H4 (cell line): Measurements from ENCODE around the gene PSMC4. TPM values are rescaled to one million over a fixed set of nuclear protein-coding genes. Genes with fewer than 3 reads are reported as not detected.
"Not testable (repeated sequence)": the region's sequence is repeated elsewhere in the genome, so short reads cannot be mapped to it uniquely, and the experiment has no call there.

Source experiments
- DNase-seq: peaks from one replicate; pipeline ENCODE4 v3.0.0-alpha.2; 2015; ENCODE audit warnings: low spot score
- total RNA-seq: library from RNA; depleted of rRNA; stranded (reverse); fragments of >200 nt; shearing (Covaris generic); gene quantifications from 2 replicates; pipeline ENCODE4 v1.2.3, GENCODE V29; 2014

PSMC4 gene
- total RNA-seq, 1 experiment from 2014 or later = 263 TPM

DNA sequence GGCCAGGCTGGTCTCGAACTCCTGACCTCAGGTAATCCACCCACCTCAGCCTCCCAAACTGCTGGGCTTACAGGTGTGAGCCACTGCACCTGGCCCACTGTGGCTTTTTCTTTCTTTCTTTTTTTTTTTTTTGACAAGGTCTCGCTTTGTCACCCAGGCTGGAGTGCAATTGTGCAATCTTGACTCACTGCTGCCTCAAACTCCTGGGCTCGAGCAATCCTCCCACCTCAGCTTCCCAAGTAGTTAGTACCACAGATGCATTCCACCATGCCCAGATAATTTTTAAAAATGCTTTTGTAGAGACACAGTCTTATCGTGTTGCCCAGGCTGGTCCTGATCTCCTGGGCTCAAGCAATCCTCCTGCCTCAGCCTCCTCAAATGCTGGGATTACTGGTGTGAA lies 24.4 kb upstream of the PSMC4 start:
- DNase-seq = no peak

DNA sequence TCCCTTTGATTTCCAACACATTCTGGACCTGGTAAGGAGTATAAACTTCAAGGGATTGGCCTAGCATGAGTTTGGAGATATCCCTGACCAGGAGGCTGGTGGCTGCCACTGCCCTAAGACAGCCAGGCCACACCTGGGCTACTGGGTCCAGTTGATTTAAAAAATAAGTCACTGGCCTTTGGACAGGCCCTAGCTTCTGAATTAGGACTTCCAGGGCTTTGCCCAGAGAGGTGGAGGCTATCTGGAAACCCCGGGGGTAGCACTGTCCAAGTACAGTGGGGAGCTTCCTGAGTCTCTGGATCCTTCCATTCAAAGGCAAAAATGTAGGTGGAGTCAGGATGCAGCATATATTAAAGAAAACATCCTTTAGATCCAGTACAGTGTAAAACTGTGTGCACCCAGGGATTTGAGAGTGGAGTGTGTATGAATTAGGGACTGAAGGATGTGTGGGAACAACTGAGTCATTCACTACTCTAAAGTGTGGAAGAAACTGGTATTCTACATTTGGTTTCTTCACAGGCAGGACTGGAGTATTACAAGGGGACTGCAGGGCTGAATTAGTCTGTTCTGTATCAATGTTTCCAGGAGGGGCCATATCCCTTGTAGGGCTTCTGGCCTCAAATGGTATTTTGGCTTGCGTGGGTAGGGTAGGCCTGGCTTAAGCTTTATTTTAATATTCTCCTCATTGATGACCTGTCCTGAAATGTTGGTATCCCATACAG lies 21.8 kb upstream of the PSMC4 start:
- DNase-seq = no peak

- no peak for DNase-seq
These were observed 19.8 kb upstream of the PSMC4 start for GRCh38 chr19:39951065-39951650.

DNA sequence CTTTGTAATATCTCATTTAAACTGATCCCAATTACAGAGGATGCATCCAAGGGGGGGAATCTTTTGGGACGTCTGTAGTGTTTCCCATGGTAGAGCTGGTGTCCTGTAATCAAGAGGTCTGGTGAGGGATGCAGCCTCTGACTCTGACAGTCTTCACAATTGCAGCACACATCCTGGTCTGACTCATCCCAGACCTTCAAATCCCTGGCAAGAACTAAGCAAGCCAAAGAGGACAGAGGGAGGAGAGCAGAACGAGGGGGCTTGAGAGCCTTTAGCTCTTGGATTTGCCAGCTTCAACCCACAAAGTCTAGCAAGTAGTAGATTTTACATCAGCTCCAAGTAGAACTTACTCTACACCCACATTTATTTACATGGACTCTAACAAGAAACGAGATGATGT lies 19.3 kb upstream of the PSMC4 start:
- DNase-seq = no peak

DNA sequence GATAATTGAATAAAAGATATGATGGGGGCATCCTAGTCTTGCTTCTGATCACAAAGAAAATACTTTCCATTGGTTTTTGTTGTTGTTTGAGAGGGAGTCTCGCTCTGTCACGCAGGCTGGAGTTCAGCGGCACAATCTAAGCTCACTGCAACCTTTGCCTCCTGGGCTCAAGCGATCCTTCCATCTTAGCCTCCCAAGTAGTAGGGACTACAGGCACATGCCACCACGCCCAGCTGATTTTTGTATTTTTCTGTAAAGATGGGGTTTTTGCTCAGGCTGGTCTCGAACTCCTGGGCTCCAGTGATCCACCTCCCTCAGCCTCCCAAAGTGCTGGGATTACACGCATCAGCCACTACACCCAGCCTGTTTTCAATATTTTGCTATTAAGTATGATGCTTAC lies 17.1 kb upstream of the PSMC4 start:
- no peak for DNase-seq

GRCh38 chr19:39957886-39958285 lies 13.1 kb upstream of the PSMC4 start:
- DNase-seq = not testable (repeated sequence)

- DNase-seq = not testable (repeated sequence)
These were observed 12.0 kb upstream of the PSMC4 start for GRCh38 chr19:39958942-39959341.

DNA sequence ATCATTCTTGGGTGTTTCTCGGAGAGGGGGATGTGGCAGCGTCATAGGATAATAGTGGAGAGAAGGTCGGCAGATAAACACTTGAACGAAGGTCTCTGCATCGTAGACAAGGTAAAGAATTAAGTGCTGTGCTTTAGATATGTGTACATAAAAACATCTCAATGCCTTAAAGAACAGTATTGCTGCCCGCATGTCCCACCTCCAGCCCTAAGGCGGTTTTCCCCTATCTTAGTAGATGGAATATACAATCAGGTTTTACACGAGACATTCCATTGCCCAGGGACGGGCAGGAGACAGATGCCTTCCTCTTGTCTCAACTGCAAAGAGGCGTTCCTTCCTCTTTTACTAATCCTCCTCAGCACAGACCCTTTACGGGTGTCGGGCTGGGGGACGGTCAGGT lies 11.6 kb upstream of the PSMC4 start:
- DNase-seq = not testable (repeated sequence)

DNA sequence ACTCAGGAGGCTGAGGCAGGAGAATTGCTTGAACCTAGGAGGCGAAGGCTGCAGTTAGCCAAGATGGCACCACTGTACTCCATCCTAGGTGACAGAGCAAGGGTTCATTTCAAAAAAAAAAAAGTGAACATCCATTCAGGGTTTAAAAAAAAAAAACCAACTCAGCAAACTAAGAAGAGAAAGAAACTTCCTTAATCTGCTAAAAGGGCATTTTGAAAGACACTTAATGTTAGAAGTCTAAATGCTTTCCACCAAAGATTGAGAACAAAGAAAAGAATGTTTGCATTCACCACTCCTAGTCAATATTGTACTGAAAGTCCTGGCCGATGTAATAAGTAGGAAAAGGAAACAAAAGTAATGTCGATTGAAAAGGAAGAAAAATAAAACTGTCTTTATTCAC lies 7.1 kb upstream of the PSMC4 start:
- no peak for DNase-seq

DNA sequence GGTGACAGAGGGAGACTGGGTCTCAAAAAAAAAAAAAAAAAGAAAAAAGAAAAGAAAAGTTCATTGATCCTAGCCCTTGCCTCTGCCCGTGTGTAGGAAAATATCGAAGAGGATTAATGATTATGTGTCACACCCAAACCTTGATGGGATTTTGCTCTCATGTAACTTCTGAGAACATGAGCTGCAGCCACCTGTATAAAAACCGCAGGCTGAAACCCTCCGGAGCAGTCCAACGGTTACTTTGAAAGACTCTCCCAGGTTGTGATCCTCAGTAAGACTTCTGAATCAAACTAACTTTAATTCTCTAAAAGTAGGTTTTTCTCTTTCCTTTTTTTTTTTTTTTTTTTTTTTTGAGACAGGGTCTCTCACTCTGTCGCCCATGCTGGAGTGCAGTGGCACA lies 4.3 kb upstream of the PSMC4 start:
- no peak for DNase-seq

DNA sequence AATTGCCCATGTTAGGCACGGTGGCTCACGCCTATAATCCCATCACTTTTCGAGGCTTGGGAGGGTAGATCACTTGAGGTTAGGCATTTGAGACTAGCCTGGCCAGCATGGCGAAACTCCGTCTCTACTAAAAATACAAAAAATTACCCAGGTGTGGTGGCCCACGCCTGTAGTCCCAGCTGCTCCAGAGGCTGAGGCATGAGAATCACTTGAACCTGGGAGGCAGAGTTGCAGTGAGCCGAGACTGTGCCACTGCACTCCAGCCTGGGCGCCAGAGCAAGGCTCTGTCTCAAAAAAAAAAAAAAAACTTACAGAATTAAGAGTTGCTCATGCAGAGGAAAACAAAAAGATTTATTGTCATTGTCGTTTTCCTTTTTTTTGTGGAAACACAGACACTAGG lies 3.4 kb upstream of the PSMC4 start:
- DNase-seq = no peak

DNA sequence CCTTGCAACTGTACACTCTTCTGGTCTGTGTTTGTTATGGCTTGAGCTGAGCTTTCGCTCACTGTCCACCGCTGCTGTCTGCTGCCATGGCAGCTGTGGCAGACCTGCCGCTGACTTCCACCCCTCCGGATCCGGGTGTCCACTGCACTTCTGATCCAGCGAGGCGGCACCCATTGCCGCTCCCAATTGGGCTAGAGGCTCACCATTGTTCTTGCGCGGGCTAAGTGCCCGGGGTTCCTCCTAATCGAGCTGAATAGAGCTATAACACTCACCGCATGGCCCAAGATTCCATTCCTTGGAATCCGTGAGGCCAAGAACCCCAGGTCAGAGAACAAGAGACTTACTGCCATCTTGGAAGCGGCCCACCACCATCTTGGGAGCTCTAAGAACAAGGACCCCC lies 2.2 kb upstream of the PSMC4 start:
- DNase-seq = no peak

DNA sequence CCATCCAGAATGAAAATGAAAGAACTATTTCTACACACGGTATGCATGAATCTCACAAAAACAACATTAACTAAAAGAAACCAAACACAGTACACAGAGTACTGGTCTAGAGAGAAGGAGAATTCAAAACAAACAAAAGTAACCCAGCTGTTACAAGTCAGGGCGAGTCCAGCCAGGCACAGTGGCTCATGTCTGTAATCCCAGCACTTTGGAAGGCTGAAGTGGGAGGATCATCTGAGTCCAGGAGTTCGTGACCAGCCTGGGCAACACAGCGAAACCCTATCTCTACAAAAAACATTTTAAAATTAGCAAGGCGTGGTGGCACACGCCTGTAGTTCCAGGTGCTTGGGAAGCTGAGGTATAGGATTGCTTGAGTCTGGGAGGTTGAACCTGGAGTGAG lies 1.7 kb upstream of the PSMC4 start:
- DNase-seq = no peak

DNA sequence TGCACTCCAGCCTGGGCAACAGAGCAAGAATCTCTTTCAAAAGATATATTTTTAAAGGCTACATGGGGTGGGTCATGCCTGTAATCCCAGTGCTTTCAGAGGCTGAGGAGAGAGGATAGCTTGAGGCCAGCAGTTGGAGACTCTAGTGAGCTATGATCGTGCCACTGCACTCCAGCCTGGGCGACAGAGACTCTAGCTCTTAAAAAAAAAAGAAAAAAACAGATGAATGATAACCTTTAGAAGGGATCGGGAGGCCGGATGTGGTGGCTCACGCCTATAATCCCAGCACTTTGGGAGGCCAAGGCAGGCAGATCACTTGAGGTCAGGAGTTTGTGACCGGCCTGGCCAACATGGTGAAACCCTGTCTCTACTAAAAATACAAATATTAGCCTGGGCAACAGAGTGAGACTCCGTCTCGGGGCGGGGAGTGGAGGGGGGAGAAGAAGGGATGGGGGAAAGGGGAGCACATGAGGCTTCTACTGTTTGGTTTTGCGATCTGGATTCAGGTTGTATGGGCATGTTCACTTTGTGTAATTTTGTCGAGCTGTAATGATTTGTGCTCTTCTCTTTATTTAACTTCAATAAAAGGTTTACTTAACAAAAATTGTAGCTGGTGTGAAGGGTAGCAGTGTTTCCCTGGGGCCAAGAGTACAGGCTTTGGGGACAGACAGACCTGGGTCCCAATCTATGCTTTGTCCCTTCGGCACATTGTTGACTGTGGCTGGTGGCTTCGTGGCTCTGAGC lies 1.1 kb upstream of the PSMC4 start:
- DNase-seq = no peak

DNA sequence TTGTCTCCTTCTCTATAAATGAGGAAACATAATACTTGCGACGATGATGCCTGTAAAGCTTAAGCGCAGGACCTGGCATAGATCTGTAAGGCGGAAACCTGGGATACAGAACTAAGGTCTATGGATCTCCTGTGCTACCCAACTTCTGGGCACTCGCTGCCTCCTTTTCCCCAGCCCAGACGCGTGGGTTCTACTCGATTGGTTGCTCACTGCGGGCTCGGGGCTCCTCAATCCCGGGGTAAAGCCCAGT lies 615 bp upstream of the PSMC4 start:
- no peak for DNase-seq

DNA sequence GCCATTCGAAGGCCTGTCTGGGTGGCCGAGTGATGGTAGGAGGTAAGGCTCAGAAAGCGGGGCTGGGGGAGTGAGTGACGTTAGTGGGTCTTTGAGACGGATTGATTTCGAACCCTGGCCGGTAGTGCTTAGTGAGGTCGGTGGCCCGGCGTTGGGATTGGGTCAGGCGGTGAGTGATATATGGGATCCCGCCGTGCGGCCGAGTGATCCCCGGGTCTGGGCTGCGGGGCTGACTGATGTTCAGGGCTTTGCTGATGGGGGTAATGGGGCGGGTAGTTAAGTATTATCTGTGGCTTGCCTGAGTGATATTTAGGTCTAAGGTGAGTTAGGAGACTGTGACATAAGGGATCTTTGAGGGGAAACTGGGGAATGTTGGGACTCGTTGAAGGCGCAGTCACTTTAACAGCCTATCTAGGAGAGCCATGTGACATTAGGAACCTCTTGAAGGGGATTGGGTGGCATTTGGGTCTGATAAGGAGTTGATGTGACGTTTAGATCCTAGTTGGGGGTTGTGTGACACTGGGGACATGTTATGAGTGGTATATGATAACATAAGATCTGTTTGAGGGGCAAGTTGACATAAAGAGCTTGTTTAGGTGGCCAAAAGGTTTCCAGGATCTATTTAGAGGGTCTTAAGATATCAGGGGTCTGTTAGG lies 543 bp downstream of the PSMC4 start:
- DNase-seq = no peak

- DNase-seq = no peak
These were observed 3.6 kb downstream of the PSMC4 start for GRCh38 chr19:39974377-39975155.

DNA sequence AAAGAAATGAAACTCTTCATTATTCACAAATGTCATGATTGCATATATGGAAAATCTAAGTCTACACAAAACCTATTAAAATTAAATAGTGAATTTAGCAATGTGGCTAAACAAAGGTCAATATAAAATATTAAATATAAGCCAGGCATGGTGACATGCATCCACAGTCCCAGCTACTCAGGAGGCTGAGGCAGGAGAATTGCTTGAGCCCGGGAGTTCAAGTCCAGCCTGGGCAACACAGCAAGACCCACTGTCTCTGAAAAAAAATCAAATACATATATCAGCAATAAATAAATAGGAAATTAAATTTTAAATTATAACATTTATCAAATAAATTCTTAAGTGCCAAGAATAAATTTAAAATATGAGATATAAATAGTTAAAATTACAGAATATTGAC lies 11.9 kb downstream of the PSMC4 start:
- no peak for DNase-seq

- no peak for DNase-seq
These were observed 12.8 kb downstream of the PSMC4 start for GRCh38 chr19:39983695-39984300.

GRCh38 chr19:39986643-39987042 lies 15.7 kb downstream of the PSMC4 start:
- no peak for DNase-seq

GRCh38 chr19:39987167-39987566 lies 16.2 kb downstream of the PSMC4 start:
- DNase-seq = no peak

- no peak for DNase-seq
These were observed 16.6 kb downstream of the PSMC4 start for GRCh38 chr19:39987596-39987995.
